A673 (cell line): ENCODE measurements around the gene FAR1. TPM values are rescaled to one million over a fixed set of nuclear protein-coding genes. Genes with fewer than 3 reads are reported as not detected.
A peak's percentile ranks its signal among the peaks of the same experiment; 100 is the strongest.

Experiments used
- BruUV-seq: library from RNA; stranded (reverse); fragments of 400-500 nt; replicated peaks from 2 replicates; lab custom pipeline; 2021; lab: Mats Ljungman, UMichigan
- CTCF ChIA-PET: fragments of 300-600 bp; sonication (Branson Sonifier 250); formaldehyde crosslinking; loops from one replicate; lab custom pipeline; 2022; ENCODE audit warnings: antibody characterized with exemption; lab: Charles Lee
- POLR2A ChIA-PET: fragments of 300-600 bp; sonication (Branson Sonifier 250); formaldehyde crosslinking; loops from one replicate; lab custom pipeline; 2022; ENCODE audit warnings: antibody characterized with exemption; ENCODE audit not compliant: low non-redundant PET; lab: Charles Lee
- DNase-seq: peaks from one replicate; pipeline ENCODE4 v3.0.0-alpha.2; 2015; ENCODE audit warnings: low spot score
- H3K27ac ChIP-seq: fragments of 200-600 bp; sonication (generic); 2 replicates; pipeline ENCODE4 v1.5.1; 2016; ENCODE audit warnings: mixed run types, low read depth, mild to moderate bottlenecking, mixed read lengths, antibody characterized with exemption, low read length; ENCODE audit not compliant: poor library complexity, severe bottlenecking
- H3K27me3 ChIP-seq: fragments of 200-600 bp; sonication (generic); replicated peaks from 2 replicates; pipeline ENCODE4 v1.6.1; 2017; ENCODE audit warnings: mixed run types, low read depth, mild to moderate bottlenecking, mixed read lengths, antibody characterized with exemption, low read length; ENCODE audit not compliant: insufficient read depth, poor library complexity
- H3K36me3 ChIP-seq: fragments of 200-600 bp; sonication (generic); 2 replicates; pipeline ENCODE4 v1.6.1; 2016; ENCODE audit warnings: mixed run types, mild to moderate bottlenecking, mixed read lengths, antibody characterized with exemption, low read length; ENCODE audit not compliant: insufficient read depth, poor library complexity, severe bottlenecking
- H3K4me1 ChIP-seq: fragments of 200-600 bp; sonication (generic); 2 replicates; pipeline ENCODE4 v1.6.1; 2017; ENCODE audit warnings: mixed run types, mild to moderate bottlenecking, mixed read lengths, antibody characterized with exemption, low read length; ENCODE audit not compliant: insufficient read depth, poor library complexity, severe bottlenecking
- H3K4me3 ChIP-seq: fragments of 200-600 bp; sonication (generic); 2 replicates; pipeline ENCODE4 v1.5.1; 2016; ENCODE audit warnings: low read depth, mixed run types, mild to moderate bottlenecking, mixed read lengths, low read length; ENCODE audit not compliant: poor library complexity, severe bottlenecking
- H3K9me3 ChIP-seq: fragments of 200-600 bp; sonication (generic); 2 replicates; pipeline ENCODE4 v1.6.1; 2016; ENCODE audit warnings: mixed run types, low read depth, mild to moderate bottlenecking, mixed read lengths, antibody characterized with exemption, low read length; ENCODE audit not compliant: poor library complexity, severe bottlenecking
- EZH2 ChIP-seq: fragments of 200-600 bp; sonication (generic); IDR thresholded peaks from 2 replicates; pipeline ENCODE4 v1.6.1; 2017; ENCODE audit warnings: borderline replicate concordance, low read depth, mild to moderate bottlenecking, mixed read lengths, antibody characterized with exemption, low read length; ENCODE audit not compliant: poor library complexity, severe bottlenecking
- intact Hi-C: fragments of 100-400 bp; cut with micrococcal nuclease; formaldehyde crosslinking; loops from one replicate; pipeline ENCODE4 v1.10.0; 2022; ENCODE audit not compliant: unreplicated experiment
- total RNA-seq: library from RNA; stranded (reverse); gene quantifications from 2 replicates; pipeline ENCODE4 v1.2.3, GENCODE V29; 2021
- TF ChIP-seq, protein P1 (sequence below): fragments of 300-800, 200-600 bp; sonication (generic); conservative IDR thresholded peaks from 2 replicates; pipeline ENCODE4 v1.5.1; 2017; ENCODE audit warnings: low read depth, mild to moderate bottlenecking, antibody characterized with exemption, low read length, moderate library complexity, mixed read lengths

FAR1 gene
- total RNA-seq, 1 experiment from 2014 or later, result 66.6 TPM

DNA sequence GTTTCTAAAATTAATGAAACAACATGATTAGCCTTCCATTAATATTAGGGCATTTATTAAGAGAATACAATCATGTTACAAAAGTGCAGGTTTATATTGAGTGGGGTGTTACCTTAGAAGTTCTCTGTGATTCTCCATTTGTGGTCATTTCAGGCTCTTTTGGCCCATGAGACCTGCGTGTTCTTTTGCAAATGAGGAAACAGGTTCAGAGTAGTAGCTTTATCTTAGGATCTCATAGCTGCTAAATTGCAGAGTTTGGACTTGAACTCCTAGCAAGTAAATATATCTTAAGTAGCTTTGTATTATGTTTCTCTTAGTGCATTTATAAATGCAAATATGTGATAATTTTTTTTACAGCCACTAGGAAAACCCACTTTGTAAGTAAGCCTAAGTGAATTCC is 18.3 kb downstream of the FAR1 start:
- Histone ChIP-seq H3K36me3 (no peaks in the 10 kb centered on the region), H3K4me3 (no peak overlapping the region), H3K9me3 (no peaks in the 10 kb centered on the region), H3K4me1 (peaks cover 42% of the 10 kb centered on the region), H3K27ac (peak overlapping the region; percentile 79), H3K27me3 (no peaks in the 10 kb centered on the region)
- CTCF ChIA-PET, result no interaction called here
- intact Hi-C loops, result no loop called here
- no peak for TF ChIP-seq EZH2
- TF ChIP-seq, protein P1, sequence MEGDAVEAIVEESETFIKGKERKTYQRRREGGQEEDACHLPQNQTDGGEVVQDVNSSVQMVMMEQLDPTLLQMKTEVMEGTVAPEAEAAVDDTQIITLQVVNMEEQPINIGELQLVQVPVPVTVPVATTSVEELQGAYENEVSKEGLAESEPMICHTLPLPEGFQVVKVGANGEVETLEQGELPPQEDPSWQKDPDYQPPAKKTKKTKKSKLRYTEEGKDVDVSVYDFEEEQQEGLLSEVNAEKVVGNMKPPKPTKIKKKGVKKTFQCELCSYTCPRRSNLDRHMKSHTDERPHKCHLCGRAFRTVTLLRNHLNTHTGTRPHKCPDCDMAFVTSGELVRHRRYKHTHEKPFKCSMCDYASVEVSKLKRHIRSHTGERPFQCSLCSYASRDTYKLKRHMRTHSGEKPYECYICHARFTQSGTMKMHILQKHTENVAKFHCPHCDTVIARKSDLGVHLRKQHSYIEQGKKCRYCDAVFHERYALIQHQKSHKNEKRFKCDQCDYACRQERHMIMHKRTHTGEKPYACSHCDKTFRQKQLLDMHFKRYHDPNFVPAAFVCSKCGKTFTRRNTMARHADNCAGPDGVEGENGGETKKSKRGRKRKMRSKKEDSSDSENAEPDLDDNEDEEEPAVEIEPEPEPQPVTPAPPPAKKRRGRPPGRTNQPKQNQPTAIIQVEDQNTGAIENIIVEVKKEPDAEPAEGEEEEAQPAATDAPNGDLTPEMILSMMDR, result no peak
- BruUV-seq, result no TSS peak
- POLR2A ChIA-PET, result no interaction called here
- DNase-seq, result no peak

DNA sequence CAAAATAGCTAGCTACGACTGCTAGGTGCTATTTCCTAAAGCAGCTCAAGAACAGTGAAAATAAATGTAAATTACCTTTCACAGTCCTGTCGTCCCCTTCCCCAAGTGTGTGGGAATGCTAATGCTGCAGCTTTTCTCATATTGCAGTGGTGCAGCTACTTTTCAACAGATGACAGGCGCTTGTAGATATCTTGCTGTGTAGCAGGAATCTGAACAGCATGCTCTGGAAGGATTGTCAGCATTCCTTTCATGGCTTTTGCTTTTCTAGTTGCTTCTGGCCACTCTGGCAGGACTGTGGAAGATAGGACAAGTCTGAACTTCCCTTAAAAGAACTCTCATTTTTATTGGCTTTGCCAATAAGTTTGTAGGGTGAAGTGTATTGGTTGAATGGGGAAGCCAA is 18.8 kb downstream of the FAR1 start:
- H3K27me3 ChIP-seq, result no peaks in the 10 kb centered on the region
- TF ChIP-seq, protein P1, result no peak
- TF ChIP-seq EZH2, result no peak
- no peak for DNase-seq
- H3K36me3 ChIP-seq, result no peaks in the 10 kb centered on the region
- BruUV-seq, result no TSS peak
- peaks cover 38% of the 10 kb centered on the region for H3K4me1 ChIP-seq
- no peaks in the 10 kb centered on the region for H3K9me3 ChIP-seq
- H3K4me3 ChIP-seq, result no peak overlapping the region
- peak overlapping the region; percentile 79 for H3K27ac ChIP-seq
- intact Hi-C loops, result no loop called here
- ChIA-PET POLR2A (no interaction called here), CTCF (no interaction called here)

DNA sequence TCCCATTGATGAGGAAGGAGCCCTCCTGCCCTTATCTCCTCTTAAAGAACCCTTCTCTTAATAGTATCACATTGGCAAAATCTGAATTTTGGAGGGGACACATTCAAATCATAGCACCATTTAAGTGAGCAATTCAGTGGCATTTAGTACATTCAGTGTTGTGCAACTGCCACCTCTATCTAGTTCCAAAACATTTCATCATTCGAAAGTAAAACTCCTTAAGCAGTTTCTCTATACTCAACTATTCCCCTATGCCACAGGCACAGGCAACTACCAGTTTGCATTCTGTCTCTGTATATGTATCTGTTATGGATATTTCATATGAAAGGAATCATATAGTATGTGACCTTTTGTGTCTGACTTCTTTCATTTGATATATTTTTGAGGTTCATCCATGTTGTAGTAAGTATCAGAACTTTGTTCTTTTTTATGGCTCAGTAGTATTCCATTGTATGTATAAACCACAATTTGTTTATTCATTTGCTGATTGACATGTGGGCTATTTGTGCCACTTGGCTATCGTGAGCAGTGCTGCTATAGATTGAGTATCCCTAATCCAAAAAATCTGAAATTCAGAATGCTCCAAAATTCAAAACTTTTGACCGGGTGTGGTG is 22.9 kb downstream of the FAR1 start:
- no peak for DNase-seq
- Histone ChIP-seq H3K4me3 (no peak overlapping the region), H3K9me3 (no peaks in the 10 kb centered on the region), H3K36me3 (peaks cover 12% of the 10 kb centered on the region), H3K27me3 (no peaks in the 10 kb centered on the region), H3K27ac (no peak overlapping the region), H3K4me1 (peaks cover 10% of the 10 kb centered on the region)
- intact Hi-C loops, result no loop called here
- POLR2A ChIA-PET, result no interaction called here
- no TSS peak for BruUV-seq
- no peak for TF ChIP-seq EZH2
- TF ChIP-seq, protein P1, result no peak
- CTCF ChIA-PET, result no interaction called here
